AG09319 (cell line): ENCODE results near the gene PODXL2.

ENCODE experiments used
- DNase-seq: peaks from one replicate; pipeline ENCODE4 v3.0.0-alpha.2; 2010; ENCODE audit warnings: low read depth; ENCODE audit errors: extremely low read depth
- TF ChIP-seq, protein P1 (sequence below): IDR thresholded peaks from 2 replicates; pipeline ENCODE4 v1.5.1; 2011; ENCODE audit warnings: low read depth, mild to moderate bottlenecking, inconsistent platforms, low read length, moderate library complexity

The PODXL2 gene

GRCh38 chr3:127672429-127673190, 43.6 kb downstream of the PODXL2 start, which contains the start of gene ABTB1:
TSS of gene ABTB1 (plus strand) at chr3:127672952. CDS start at chr3:127673026, 74 bp downstream.
- DNase-seq: no peak
- TF ChIP-seq, protein P1, sequence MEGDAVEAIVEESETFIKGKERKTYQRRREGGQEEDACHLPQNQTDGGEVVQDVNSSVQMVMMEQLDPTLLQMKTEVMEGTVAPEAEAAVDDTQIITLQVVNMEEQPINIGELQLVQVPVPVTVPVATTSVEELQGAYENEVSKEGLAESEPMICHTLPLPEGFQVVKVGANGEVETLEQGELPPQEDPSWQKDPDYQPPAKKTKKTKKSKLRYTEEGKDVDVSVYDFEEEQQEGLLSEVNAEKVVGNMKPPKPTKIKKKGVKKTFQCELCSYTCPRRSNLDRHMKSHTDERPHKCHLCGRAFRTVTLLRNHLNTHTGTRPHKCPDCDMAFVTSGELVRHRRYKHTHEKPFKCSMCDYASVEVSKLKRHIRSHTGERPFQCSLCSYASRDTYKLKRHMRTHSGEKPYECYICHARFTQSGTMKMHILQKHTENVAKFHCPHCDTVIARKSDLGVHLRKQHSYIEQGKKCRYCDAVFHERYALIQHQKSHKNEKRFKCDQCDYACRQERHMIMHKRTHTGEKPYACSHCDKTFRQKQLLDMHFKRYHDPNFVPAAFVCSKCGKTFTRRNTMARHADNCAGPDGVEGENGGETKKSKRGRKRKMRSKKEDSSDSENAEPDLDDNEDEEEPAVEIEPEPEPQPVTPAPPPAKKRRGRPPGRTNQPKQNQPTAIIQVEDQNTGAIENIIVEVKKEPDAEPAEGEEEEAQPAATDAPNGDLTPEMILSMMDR: no peak

- TF ChIP-seq, protein P1: no peak
- DNase-seq: no peak
Observed at GRCh38 chr3:127673191-127674100, 44.5 kb downstream of the PODXL2 start.

GRCh38 chr3:127674101-127674721, 45.2 kb downstream of the PODXL2 start:
- no peak for DNase-seq
- TF ChIP-seq, protein P1: no peak

- DNase-seq: no peak
- TF ChIP-seq, protein P1: no peak
Observed at GRCh38 chr3:127674790-127675189, 45.8 kb downstream of the PODXL2 start.

DNA sequence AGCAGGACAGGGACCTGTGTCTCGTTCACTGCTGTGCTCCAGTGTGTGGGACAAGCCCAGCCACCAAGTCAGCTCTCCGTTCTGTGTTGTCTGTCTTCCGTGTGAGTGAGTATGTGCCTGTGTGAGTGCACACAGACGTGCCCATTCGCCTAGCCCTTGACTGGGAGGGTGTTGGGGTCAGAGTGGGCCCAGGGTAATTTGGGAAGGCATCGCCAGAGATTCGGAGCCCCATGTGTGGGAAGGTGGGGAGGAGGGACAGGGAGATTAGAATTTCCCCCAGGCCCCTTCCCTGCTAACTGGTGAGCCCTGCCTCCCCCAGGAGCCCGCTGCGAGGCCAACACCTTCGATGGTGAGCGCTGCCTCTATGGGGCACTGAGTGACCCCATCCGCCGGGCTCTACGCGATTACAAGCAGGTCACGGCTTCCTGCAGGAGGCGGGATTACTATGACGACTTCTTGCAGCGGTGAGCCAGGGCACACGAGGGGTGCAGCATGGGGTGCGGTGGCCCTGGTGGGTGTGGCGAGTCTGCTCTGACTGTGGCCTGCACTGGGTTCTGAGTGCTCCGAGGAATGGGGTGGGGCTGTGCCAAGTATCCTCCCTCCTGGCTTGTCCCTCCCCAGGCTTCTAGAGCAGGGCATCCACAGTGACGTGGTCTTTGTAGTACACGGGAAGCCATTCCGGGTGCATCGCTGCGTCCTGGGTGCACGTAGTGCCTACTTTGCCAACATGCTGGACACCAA, 46.8 kb downstream of the PODXL2 start:
- TF ChIP-seq, protein P1: no peak
- DNase-seq: no peak

- TF ChIP-seq, protein P1: no peak
- no peak for DNase-seq
Observed at GRCh38 chr3:127676456-127676855, 47.5 kb downstream of the PODXL2 start.
